Measurements from ENCODE around the gene ACSL1. TPM values are rescaled to one million over a fixed set of nuclear protein-coding genes. Genes with fewer than 3 reads are reported as not detected.

The ACSL1 gene
- total RNA-seq, 1 donor from 2014 or later = 18.0 TPM

DNA sequence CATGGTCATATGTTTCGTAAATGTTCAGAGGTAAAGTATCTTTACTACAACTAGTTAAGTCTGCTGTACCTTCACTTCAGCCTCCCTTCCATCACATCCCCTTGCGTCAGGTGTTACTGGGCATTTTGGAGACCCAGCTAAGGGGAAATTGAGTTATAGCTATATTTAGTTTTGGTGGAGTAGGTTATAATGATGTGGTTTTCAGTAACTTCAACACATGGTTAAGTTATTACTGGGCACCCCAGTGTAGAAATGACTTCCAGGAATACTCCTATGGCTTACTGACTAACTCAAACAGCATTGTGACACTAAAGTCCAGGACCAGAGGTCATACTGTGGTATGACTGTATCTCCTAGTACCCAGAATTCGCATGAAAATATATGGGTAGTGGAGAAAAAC, 23.4 kb upstream of the ACSL1 start:
- H3K4me3 Mint-ChIP-seq = no peak overlapping the region
- H3K27me3 Mint-ChIP-seq (ENCODE audit: low read depth) = peaks cover 26% of the 10 kb centered on the region
- DNase-seq (ENCODE audit: low spot score in 2 of 2, unreplicated experiment in 2 of 2) = no peak
- TF ChIP-seq, protein P1, sequence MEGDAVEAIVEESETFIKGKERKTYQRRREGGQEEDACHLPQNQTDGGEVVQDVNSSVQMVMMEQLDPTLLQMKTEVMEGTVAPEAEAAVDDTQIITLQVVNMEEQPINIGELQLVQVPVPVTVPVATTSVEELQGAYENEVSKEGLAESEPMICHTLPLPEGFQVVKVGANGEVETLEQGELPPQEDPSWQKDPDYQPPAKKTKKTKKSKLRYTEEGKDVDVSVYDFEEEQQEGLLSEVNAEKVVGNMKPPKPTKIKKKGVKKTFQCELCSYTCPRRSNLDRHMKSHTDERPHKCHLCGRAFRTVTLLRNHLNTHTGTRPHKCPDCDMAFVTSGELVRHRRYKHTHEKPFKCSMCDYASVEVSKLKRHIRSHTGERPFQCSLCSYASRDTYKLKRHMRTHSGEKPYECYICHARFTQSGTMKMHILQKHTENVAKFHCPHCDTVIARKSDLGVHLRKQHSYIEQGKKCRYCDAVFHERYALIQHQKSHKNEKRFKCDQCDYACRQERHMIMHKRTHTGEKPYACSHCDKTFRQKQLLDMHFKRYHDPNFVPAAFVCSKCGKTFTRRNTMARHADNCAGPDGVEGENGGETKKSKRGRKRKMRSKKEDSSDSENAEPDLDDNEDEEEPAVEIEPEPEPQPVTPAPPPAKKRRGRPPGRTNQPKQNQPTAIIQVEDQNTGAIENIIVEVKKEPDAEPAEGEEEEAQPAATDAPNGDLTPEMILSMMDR (IDR thresholded peaks at IDR 0.05; ENCODE audit: unreplicated experiment) = no peak
- peaks cover 3% of the 10 kb centered on the region for H3K4me1 Mint-ChIP-seq
- no peak overlapping the region for H3K27ac Mint-ChIP-seq
- H3K9me3 Mint-ChIP-seq = no peaks in the 10 kb centered on the region
- no peaks in the 10 kb centered on the region for H3K36me3 Mint-ChIP-seq

GRCh38 chr4:184848510-184848909, 22.7 kb upstream of the ACSL1 start:
- Mint-ChIP-seq H3K9me3 (no peaks in the 10 kb centered on the region), H3K4me1 (peaks cover 7% of the 10 kb centered on the region), H3K4me3 (no peak overlapping the region), H3K27ac (no peak overlapping the region), H3K27me3 (ENCODE audit: low read depth) (peaks cover 26% of the 10 kb centered on the region), H3K36me3 (no peaks in the 10 kb centered on the region)
- TF ChIP-seq, protein P1 (IDR thresholded peaks at IDR 0.05; ENCODE audit: unreplicated experiment) = no peak
- DNase-seq (ENCODE audit: low spot score in 2 of 2, unreplicated experiment in 2 of 2) = no peak

DNA sequence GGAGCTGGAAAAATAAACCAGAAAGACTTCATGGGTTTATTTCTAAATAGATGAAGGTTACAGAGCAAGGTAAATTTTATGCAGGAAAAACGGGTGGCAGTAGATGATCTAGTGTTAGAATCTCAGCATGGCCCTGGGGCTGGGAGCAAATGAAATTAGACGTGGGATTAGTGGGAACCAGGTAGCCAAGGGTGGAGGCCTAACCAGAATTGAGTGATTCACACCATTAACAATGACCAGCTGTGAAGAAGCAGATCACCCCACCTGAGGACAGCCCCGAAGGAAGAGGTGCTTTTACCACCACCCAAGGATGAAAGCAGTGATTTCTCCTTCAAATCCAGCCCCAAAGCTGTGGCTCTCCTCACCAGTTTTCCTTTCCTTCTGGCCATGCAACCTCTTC, 20.8 kb upstream of the ACSL1 start:
- H3K27ac Mint-ChIP-seq = no peak overlapping the region

GRCh38 chr4:184845367-184846021, 19.7 kb upstream of the ACSL1 start:
- TF ChIP-seq, protein P1 (IDR thresholded peaks at IDR 0.05; ENCODE audit: unreplicated experiment) = no peak
- Mint-ChIP-seq H3K4me1 (peaks cover 7% of the 10 kb centered on the region), H3K9me3 (no peaks in the 10 kb centered on the region), H3K36me3 (no peaks in the 10 kb centered on the region), H3K27me3 (ENCODE audit: low read depth) (peaks cover 44% of the 10 kb centered on the region), H3K27ac (no peak overlapping the region), H3K4me3 (no peak overlapping the region)
- DNase-seq (ENCODE audit: low spot score in 2 of 2, unreplicated experiment in 2 of 2) = no peak

More for the DNA sequence above, 20.8 kb upstream of the ACSL1 start:
- TF ChIP-seq, protein P1 (IDR thresholded peaks at IDR 0.05; ENCODE audit: unreplicated experiment) = no peak
- no peaks in the 10 kb centered on the region for H3K36me3 Mint-ChIP-seq
- H3K4me3 Mint-ChIP-seq = no peak overlapping the region
- H3K9me3 Mint-ChIP-seq = no peaks in the 10 kb centered on the region
- H3K27me3 Mint-ChIP-seq (ENCODE audit: low read depth) = peaks cover 38% of the 10 kb centered on the region
- peaks cover 7% of the 10 kb centered on the region for H3K4me1 Mint-ChIP-seq
- DNase-seq (ENCODE audit: low spot score in 2 of 2, unreplicated experiment in 2 of 2) = no peak

GRCh38 chr4:184844742-184845141, 19.0 kb upstream of the ACSL1 start:
- Mint-ChIP-seq H3K4me3 (no peak overlapping the region), H3K4me1 (peaks cover 7% of the 10 kb centered on the region), H3K27ac (no peak overlapping the region), H3K27me3 (ENCODE audit: low read depth) (peaks cover 37% of the 10 kb centered on the region), H3K9me3 (no peaks in the 10 kb centered on the region), H3K36me3 (no peaks in the 10 kb centered on the region)
- no peak for DNase-seq (ENCODE audit: low spot score in 2 of 2, unreplicated experiment in 2 of 2)
- TF ChIP-seq, protein P1 (IDR thresholded peaks at IDR 0.05; ENCODE audit: unreplicated experiment) = no peak

Data from mesothelial cell of epicardium (in vitro differentiated cells).